Tibial nerve (tissue), 4 donors: ENCODE data around the gene BLCAP.

Experiments
- EP300 ChIP-seq, 2 donors: sonication (generic); formaldehyde crosslinking; IDR thresholded peaks; one replicate each; pipeline ENCODE4 v1.6.1; 2017; ENCODE audit warnings: antibody characterized with exemption in 2 of 2, mild to moderate bottlenecking in 1 of 2
- POLR2A ChIP-seq, 2 donors: fragments of 450-650 bp; IDR thresholded peaks; one replicate each; pipeline ENCODE4 v1.6.1; 2017; ENCODE audit warnings: antibody characterized with exemption in 2 of 2, mild to moderate bottlenecking in 2 of 2, moderate library complexity in 2 of 2
- TF ChIP-seq, protein P1 (sequence below), 5 experiments: fragments of 200-600 bp in 3 of 5; fragments of 450-650 bp in 2 of 5; sonication (generic) in 3 of 5; IDR thresholded peaks; one replicate each; pipeline ENCODE4 v1.5.1; 2016 to 2019; ENCODE audit warnings: antibody characterized with exemption in 5 of 5, mild to moderate bottlenecking in 3 of 5, moderate library complexity in 2 of 5

DNA sequence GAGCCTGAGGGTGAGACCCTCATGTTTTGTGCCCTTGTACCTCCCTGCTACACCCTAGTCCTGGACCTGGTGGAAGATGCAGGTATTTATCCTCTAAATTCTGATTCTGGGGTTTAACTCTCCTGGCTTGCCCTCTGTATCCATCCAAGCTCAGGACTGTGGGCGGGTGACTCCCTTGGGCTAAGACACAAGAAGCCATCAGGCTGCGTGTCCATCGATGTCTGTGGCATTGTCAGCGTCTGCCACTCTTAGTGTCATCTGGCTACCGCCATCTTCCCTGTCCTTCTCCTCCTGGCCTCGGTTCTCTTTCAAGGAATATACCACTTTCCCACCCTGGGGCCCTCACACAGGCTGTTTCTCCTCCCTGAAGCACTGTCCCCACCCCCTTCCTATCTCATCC is 28.9 kb upstream of the BLCAP start:
- TF ChIP-seq, protein P1, sequence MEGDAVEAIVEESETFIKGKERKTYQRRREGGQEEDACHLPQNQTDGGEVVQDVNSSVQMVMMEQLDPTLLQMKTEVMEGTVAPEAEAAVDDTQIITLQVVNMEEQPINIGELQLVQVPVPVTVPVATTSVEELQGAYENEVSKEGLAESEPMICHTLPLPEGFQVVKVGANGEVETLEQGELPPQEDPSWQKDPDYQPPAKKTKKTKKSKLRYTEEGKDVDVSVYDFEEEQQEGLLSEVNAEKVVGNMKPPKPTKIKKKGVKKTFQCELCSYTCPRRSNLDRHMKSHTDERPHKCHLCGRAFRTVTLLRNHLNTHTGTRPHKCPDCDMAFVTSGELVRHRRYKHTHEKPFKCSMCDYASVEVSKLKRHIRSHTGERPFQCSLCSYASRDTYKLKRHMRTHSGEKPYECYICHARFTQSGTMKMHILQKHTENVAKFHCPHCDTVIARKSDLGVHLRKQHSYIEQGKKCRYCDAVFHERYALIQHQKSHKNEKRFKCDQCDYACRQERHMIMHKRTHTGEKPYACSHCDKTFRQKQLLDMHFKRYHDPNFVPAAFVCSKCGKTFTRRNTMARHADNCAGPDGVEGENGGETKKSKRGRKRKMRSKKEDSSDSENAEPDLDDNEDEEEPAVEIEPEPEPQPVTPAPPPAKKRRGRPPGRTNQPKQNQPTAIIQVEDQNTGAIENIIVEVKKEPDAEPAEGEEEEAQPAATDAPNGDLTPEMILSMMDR (IDR thresholded peaks at IDR 0.05), result no peak
- TF ChIP-seq POLR2A (IDR thresholded peaks at IDR 0.05) (no peak), EP300 (IDR thresholded peaks at IDR 0.05) (no peak)
